RWPE1 (cell line): ENCODE data around the gene CFAP74.

Source experiments
- CTCF ChIA-PET: fragments of 350-600 bp; sonication (Branson Sonifier 250); formaldehyde crosslinking; extraction: SDS; loops from one replicate; lab custom pipeline; 2021; lab: Yijun Ruan, JAX
- POLR2A ChIA-PET: fragments of 400-600 bp; formaldehyde crosslinking; extraction: SDS; loops from one replicate; lab custom pipeline; 2020; ENCODE audit warnings: antibody characterized with exemption; ENCODE audit not compliant: low non-redundant PET; lab: Yijun Ruan, JAX
- DNase-seq: peaks from one replicate; pipeline ENCODE4 v3.0.0; 2012; ENCODE audit warnings: low spot score
- H3K27ac ChIP-seq: fragments of 450-650 bp; 2 replicates; pipeline ENCODE4 v1.5.1; 2017
- CTCF ChIP-seq: fragments of 450-650 bp; conservative IDR thresholded peaks from 2 replicates; pipeline ENCODE4 v1.5.1; 2017; ENCODE audit warnings: low read depth, mild to moderate bottlenecking

The CFAP74 gene

DNA sequence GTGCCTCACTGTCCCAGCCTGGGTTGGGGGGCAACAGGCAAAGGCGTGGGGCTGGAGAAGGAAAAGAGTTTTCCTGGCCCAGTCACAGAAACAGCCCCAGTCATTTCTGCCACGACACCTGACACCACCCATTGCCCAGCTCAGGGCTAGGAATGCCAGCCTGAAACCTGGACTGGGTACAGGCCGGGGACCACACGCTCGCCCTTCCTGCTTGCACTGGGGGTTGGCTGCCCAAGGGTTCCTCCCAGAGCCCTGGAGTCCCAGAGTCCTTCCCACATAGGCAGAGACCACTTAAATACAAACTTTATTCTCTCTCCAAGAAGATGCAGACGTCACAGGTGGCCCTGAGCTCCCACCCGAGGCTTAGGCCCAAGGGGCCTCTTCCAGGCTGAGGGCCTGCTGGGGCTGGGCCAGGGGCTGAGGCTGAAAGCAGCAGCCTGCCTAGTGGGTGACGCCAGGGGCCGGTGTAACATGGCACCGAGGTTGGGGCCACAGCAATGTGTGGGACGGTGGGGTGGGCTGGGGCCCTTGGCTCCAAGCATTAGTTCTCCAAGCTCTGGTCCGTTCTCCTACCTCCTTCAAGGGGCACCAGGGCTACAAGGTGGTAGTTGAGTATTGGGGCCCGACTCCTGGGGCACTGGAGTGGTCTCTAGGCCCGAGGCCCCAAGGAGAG, 86.1 kb downstream of the CFAP74 start:
- TF ChIP-seq CTCF, result no peak
- DNase-seq, result no peak
- no peak overlapping the region for H3K27ac ChIP-seq
- ChIA-PET CTCF (interaction anchor here (0.8 kb wide), 1 partner anchor 8 kb away, joined by 3 read pairs; no protein-coding TSS in a partner anchor), POLR2A (no interaction called here)

DNA sequence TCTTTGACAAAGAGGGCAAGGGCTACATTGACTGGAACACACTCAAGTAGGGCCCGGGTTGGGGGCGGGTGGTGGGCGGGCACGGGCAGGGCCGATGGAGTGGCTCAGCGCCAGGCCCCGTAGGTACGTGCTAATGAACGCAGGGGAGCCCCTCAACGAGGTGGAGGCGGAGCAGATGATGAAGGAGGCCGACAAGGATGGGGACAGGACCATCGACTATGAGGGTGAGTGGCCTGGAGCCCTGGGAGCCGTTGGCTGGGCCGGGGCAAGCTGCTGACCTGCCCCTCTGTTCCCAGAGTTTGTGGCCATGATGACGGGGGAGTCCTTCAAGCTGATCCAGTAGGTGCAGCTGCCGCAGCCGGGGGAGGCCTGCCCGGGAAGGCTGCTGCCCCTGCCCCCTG, 86.7 kb downstream of the CFAP74 start:
- no peak overlapping the region for H3K27ac ChIP-seq
- CTCF ChIA-PET, result interaction anchor here (1.6 kb wide), 1 partner anchor 128 kb away, joined by 4 read pairs; no protein-coding TSS in a partner anchor
- TF ChIP-seq CTCF, result no peak
- DNase-seq, result no peak
- POLR2A ChIA-PET, result no interaction called here

- POLR2A ChIA-PET, result no interaction called here
- no peak for TF ChIP-seq CTCF
- no peak for DNase-seq
- CTCF ChIA-PET, result interaction anchor here (0.6 to 1.6 kb wide), 2 partner anchors 128 to 211 kb away, joined by 3 to 4 read pairs; no protein-coding TSS in a partner anchor
- H3K27ac ChIP-seq, result no peak overlapping the region
Observed at GRCh38 chr1:1915911-1916840, 87.4 kb downstream of the CFAP74 start.

DNA sequence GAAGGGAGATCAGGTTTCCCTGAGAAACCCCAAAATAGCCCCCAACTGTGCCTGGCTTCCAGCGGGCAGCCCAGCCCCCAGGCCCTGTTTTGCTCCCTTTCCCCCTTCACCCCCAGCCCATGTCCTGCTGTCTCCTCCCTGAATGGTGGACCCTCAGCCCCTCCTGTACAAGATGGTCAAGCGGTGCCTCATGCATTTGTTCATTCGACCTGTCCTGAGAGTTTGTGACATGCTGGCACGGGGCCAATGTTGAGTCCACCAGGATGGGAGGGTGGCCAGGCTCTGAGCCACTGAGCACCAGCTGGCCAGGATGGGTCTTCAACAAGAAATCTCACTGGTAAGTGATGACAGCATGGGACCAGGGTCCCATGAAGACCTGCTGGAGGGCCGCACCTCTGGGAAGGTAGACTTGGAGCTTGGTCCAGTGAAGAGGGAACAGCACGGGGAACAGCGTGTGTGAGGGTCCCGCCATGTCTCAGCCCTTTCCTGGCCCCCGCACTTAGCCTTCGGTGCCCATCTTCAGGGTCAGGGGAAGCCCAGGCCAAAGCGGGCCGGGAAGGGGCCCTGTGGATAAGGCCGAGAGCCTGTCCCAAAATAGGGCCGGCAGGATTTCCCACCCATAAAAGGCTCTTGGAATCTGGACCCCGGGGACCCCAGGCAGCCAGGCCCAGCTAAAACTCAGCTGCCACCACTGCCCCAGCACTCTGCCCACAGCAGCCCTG, 88.5 kb downstream of the CFAP74 start, which contains the start of gene CALML6:
CALML6 (plus strand) TSS at position 290 of the 722 bp plus-strand sequence; CDS start at position 311, 21 bp downstream.
- DNase-seq, result no peak
- POLR2A ChIA-PET, result no interaction called here
- 0 out of 2 replicates have a peak within 1 kb of the TSS, but pooled peaks have one; percentile 2 for H3K27ac ChIP-seq
- CTCF ChIA-PET, result interaction anchor here (1.6 kb wide), 1 partner anchor 129 kb away, joined by 4 read pairs; no protein-coding TSS in a partner anchor
- no peak for TF ChIP-seq CTCF

DNA sequence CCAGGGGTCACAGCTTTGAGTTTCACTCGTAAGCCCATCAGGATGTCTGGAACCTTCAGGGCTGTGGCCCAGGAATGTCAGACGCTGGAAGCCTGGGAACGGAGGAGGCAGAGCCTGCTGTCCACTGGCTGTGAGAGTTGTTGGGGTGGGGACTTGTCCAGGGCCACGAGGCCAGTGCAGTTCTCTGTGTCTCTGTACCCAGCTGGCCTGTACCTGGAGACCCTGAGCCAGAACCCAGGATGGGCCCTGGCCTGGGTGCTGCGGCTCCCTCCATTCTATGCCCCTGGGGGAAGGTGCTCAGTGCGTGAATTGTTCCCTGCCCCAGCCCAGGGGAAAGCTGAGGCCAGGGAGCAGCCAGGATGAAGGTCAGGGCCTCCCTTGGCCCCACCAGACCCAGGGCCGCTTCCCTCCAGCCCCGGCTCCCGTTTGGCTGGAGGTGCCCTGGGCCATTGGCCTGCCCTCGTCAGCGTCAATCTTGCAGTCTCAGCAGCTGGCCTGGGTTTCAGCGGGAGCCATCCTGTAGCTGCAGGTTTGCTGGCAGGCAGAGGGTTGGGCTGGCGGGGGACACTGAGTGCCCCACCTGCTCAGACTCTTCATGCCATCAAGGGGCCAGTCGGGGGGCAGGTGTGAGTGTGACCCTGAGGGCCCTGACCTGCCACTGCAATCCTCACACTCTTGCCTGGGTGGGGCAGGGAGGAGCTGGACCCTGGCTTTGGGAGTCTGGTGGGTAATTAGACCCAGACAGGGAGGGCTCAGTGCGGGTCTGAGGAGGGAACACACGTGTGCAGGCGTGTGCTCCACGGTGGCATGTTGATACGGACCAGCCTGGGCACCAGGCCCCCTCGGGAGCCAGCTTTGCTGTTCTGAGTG, 89.2 kb downstream of the CFAP74 start:
- CTCF ChIA-PET, result no interaction called here

More for the DNA sequence above, 89.2 kb downstream of the CFAP74 start:
- 0 out of 2 replicates have a peak overlapping the region, but pooled peaks have one; percentile 2 for H3K27ac ChIP-seq
- no peak for DNase-seq
- POLR2A ChIA-PET, result no interaction called here
- TF ChIP-seq CTCF, result no peak
